Thyroid gland (tissue), 4 donors: ENCODE measurements around the gene ASCL1.

Source experiments
- CTCF ChIP-seq, 6 experiments: fragments of 200-600 bp in 3 of 6; fragments of 450-650 bp in 3 of 6; sonication (generic) in 3 of 6; IDR thresholded peaks; one replicate each; pipeline ENCODE4 v1.5.1; 2016 to 2019; ENCODE audit warnings: antibody characterized with exemption in 6 of 6, mild to moderate bottlenecking in 2 of 6, inconsistent platforms in 1 of 6, moderate library complexity in 1 of 6
- POLR2A ChIP-seq, 2 donors: fragments of 450-650 bp; IDR thresholded peaks; one replicate each; pipeline ENCODE4 v1.6.1; 2017; ENCODE audit warnings: antibody characterized with exemption in 2 of 2, mild to moderate bottlenecking in 2 of 2, moderate library complexity in 1 of 2

GRCh38 chr12:102954134-102954533 lies 3.3 kb upstream of the ASCL1 start:
- TF ChIP-seq CTCF (IDR thresholded peaks at IDR 0.05) (no peak), POLR2A (IDR thresholded peaks at IDR 0.05) (no peak)
